Ishikawa (cell line): Measurements from ENCODE around the gene RGS4.

Source experiments
- CREB1 ChIP-seq: IDR thresholded peaks from 2 replicates; pipeline ENCODE4 v1.6.1; 2012; ENCODE audit warnings: low read depth
- EP300 ChIP-seq: IDR thresholded peaks from 2 replicates; pipeline ENCODE4 v1.6.1; 2012; ENCODE audit warnings: borderline replicate concordance
- NFIC ChIP-seq: IDR thresholded peaks from 2 replicates; pipeline ENCODE4 v1.6.1; 2012
- RAD21 ChIP-seq: IDR thresholded peaks from 2 replicates; pipeline ENCODE4 v1.6.1; 2012; ENCODE audit warnings: low read depth
- ZBTB7A ChIP-seq: IDR thresholded peaks from 2 replicates; pipeline ENCODE4 v1.6.1; 2012; ENCODE audit warnings: low read depth
- TF ChIP-seq, protein P1 (sequence below): IDR thresholded peaks from 2 replicates; pipeline ENCODE4 v1.6.1; 2012; ENCODE audit warnings: low read depth, mild to moderate bottlenecking
- TF ChIP-seq, protein P2 (sequence below): IDR thresholded peaks from 2 replicates; pipeline ENCODE4 v1.6.1; 2012

DNA sequence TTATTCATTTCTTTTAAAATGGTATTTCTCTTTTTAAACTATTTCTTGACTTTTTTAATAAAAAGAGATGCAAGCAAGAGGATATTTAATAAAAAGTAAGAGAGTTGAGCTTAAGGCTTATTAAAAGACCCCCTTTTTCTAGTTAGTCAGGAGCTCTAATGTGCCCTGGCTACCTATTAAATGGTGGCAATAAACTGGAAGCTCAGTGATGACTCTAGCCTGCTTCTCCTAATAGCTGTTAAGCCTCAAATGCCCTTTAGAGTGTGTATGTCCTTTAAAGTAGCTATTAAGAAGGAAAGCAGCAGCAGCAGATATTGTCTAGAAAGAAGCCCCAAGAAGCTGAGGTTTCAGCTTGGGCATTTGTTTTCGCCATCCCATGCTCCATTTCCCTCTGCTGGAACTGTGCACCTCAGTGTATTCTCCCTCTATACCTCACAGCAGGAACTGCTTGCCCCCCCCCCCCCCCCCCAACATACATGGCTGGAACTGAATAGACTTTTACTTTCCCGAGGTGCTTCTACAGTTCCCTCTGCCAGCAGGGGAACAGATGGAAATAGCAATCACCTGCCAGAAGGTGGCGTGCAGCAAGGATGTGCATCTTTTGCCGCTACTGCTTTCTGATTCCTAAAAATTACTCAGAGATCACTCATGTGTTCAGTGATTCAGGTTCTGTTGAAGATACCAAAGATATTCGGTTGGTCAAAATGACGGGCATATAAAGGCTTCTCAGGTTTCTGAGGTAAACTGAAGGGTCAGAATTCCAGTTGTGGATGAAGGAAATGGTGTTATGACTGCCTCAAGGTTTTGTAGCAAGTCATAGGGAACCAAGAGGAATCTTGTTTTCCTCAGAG, 2.5 kb downstream of the RGS4 start:
- TF ChIP-seq ZBTB7A: no peak
- TF ChIP-seq NFIC: no peak
- TF ChIP-seq RAD21: peak; percentile 66
- TF ChIP-seq EP300: no peak
- no peak for TF ChIP-seq CREB1
- TF ChIP-seq, protein P1, sequence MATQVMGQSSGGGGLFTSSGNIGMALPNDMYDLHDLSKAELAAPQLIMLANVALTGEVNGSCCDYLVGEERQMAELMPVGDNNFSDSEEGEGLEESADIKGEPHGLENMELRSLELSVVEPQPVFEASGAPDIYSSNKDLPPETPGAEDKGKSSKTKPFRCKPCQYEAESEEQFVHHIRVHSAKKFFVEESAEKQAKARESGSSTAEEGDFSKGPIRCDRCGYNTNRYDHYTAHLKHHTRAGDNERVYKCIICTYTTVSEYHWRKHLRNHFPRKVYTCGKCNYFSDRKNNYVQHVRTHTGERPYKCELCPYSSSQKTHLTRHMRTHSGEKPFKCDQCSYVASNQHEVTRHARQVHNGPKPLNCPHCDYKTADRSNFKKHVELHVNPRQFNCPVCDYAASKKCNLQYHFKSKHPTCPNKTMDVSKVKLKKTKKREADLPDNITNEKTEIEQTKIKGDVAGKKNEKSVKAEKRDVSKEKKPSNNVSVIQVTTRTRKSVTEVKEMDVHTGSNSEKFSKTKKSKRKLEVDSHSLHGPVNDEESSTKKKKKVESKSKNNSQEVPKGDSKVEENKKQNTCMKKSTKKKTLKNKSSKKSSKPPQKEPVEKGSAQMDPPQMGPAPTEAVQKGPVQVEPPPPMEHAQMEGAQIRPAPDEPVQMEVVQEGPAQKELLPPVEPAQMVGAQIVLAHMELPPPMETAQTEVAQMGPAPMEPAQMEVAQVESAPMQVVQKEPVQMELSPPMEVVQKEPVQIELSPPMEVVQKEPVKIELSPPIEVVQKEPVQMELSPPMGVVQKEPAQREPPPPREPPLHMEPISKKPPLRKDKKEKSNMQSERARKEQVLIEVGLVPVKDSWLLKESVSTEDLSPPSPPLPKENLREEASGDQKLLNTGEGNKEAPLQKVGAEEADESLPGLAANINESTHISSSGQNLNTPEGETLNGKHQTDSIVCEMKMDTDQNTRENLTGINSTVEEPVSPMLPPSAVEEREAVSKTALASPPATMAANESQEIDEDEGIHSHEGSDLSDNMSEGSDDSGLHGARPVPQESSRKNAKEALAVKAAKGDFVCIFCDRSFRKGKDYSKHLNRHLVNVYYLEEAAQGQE: no peak
- TF ChIP-seq, protein P2, sequence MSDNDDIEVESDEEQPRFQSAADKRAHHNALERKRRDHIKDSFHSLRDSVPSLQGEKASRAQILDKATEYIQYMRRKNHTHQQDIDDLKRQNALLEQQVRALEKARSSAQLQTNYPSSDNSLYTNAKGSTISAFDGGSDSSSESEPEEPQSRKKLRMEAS: no peak
